NT2/D1 (cell line): ENCODE results near the gene KANK3.

Experiments used
- SUZ12 ChIP-seq: IDR thresholded peaks from 2 replicates; pipeline ENCODE4 v1.6.1; 2011; ENCODE audit not compliant: insufficient read length, insufficient read depth; ENCODE audit errors: extremely low read depth
- YY1 ChIP-seq: IDR thresholded peaks from 2 replicates; pipeline ENCODE4 v1.6.1; 2011; ENCODE audit not compliant: insufficient read length, insufficient read depth
- ZNF274 ChIP-seq: IDR thresholded peaks from 2 replicates; pipeline ENCODE4 v1.6.1; 2011; ENCODE audit warnings: mild to moderate bottlenecking, low read depth, low read length

DNA sequence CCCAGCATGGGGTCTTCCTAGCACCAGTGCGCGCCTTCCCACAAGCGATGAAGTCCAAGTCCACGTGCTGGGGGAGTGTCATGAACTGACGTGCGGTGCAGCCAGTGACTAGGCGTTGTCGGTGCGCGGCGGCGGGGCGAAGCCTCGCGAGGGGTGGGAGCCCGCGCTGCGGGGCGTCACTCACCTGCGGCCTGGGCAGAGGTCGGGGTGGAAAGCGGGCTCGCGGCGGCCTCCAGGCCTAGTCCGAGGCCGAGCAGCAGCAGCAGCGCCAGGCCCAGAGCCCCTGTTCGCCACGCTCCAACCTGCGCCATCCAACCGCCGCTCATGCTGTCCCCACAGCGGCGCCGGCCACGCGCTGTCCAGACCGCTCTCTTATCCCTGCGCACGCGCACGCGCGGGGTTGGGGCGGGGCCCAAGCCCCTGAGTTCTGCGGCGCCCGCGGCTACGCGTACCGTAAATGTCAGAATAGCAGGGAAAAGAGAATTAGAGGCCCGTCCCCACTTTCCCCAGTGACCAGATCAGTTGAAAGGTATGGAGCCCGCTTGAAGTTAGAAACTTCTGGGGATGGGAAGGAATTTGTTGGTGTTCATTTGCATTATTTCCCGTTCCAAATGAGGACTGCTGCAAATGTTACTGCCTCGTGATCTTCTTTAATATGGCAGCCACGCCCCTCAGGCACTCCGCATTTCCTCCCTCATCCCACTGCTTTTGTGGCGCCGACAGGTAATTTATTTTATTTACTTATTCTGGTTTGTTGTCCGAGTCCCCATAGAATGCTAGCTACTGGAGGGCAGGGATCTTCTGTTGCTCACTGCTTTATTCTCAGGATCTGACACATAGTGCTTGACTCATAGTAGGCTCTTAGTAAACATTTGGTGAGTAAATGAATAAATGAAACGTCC lies 34.8 kb downstream of the KANK3 start, which contains the start of gene CD320:
- TF ChIP-seq ZNF274 (no peak), YY1 (no peak), SUZ12 (no peak)
